ENCODE measurements around the gene LEP. TPM values are rescaled to one million over a fixed set of nuclear protein-coding genes. Genes with fewer than 3 reads are reported as not detected.

Gene LEP
- total and polyA plus RNA-seq, 2 of the 8 experiments (the other 6 are each of a cell fraction or from before 2014, with no cell fraction given): not detected

- TF ChIP-seq CHD7 (IDR thresholded peaks at IDR 0.05; ENCODE audit: insufficient replicate concordance, low read length): no peak
- no peak for TF ChIP-seq RFX5 (IDR thresholded peaks at IDR 0.05; ENCODE audit: borderline replicate concordance, low read depth, low read length)
- no peak for TF ChIP-seq TAF7 (optimal IDR thresholded peaks at IDR 0.05; ENCODE audit: borderline replicate concordance, low read depth, low read length)
- no peak for TF ChIP-seq E2F6 (IDR thresholded peaks at IDR 0.05)
- no peak for TF ChIP-seq JUND (IDR thresholded peaks at IDR 0.05; ENCODE audit: low read length)
- TF ChIP-seq POU5F1 (IDR thresholded peaks at IDR 0.05; ENCODE audit: low read depth, low read length): no peak
- TF ChIP-seq TEAD4 (IDR thresholded peaks at IDR 0.05; ENCODE audit: low read depth, low read length): no peak
- no peak for TF ChIP-seq RBBP5 (IDR thresholded peaks at IDR 0.05; ENCODE audit: borderline replicate concordance, low read depth, low read length)
- TF ChIP-seq SIX5 (IDR thresholded peaks at IDR 0.05; ENCODE audit: low read depth, low read length): no peak
- no peak for TF ChIP-seq NRF1 (IDR thresholded peaks at IDR 0.05; ENCODE audit: low read depth, low read length)
Observed at GRCh38 chr7:128284102-128284501, 43.0 kb downstream of the LEP start (continued).
